DMS 273 treated with DMSO at 0.1 percent for 48 hours (cell line): ENCODE data around the gene CHPF.

Experiments used
- DNase-seq: peaks from one replicate; lab custom pipeline; 2025; lab: John Stamatoyannopoulos, UW

CHPF gene

GRCh38 chr2:219496247-219496824, 47.3 kb downstream of the CHPF start:
- no peak for DNase-seq

DNA sequence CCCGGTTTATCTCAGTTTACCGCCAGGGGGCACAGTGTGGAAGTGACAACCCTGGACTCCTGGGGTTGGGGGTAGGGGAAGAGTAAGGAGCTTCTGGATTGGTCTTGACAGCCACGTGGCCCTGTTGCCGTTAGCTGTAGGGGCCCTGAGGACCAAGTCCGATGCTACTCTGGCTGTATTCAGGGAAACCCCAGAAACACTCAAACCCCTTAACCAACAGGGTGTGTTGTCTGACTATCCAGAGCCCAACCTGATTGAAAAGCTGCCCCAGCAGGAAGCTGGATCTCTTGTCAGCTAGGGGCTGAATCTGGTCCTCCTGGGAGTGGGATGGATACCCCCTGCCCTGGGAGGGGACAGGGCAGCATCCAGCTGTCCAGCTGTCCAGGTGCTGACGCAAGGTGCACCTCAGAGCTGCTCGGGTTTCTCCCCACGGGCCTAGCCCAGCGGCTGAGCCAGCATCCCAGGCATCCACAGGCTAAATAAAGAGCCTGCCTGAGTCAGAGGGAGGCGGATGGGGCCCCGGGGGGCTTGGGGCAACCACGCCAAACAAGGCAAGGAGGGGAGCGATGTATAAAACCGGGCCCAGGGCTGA, 48.0 kb downstream of the CHPF start:
- peak; percentile 69 for DNase-seq

- no peak for DNase-seq
These were observed 48.6 kb downstream of the CHPF start for GRCh38 chr2:219494952-219495530.

- no peak for DNase-seq
These were observed 50.5 kb downstream of the CHPF start for GRCh38 chr2:219493086-219493485.

DNA sequence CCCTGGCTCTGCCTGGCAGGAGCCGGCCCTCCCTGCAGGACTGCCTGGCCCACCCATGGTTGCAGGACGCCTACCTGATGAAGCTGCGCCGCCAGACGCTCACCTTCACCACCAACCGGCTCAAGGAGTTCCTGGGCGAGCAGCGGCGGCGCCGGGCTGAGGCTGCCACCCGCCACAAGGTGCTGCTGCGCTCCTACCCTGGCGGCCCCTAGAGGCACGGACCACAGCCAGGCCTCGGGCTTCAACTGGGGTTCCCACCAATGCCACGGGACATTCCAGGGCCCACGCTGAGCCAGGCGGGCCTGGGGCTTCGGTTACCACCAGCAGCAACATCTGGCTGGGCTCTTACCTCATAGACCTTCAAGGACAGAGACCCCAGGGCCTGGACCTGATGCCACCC, 51.0 kb downstream of the CHPF start:
- no peak for DNase-seq

DNA sequence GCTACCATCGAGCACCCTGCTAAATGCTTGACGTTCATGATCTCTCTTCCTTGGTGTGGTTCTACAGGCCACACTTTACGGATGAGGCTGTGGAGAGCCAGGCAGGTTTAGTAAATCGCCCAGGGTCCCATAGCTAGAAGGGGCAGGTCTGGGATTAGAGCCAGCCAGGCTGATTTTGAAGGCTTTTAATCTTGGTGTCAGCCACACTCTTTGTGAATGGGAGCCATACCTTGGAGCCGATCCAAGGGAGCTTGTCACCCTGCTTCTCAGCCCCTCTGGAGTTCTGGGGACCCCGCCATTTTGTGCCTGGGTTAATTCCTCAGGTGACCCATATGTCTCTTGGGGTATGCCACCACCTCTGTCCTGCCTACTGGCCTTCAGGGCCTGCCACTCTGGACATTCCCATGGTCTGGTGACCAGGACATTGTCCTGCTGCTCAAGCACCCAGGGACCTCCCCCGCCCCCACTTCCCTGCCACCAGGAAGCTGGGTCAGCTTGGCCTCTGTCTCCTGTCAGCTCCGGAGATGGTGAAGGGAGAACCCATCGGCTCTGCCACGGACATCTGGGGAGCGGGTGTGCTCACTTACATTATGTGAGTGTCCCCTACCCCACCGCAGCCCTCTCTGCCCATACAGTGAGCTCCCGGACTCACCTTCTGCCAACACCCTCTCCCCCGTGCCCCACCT, 52.2 kb downstream of the CHPF start:
- no peak for DNase-seq

GRCh38 chr2:219490600-219491130, 52.9 kb downstream of the CHPF start:
- DNase-seq = no peak

DNA sequence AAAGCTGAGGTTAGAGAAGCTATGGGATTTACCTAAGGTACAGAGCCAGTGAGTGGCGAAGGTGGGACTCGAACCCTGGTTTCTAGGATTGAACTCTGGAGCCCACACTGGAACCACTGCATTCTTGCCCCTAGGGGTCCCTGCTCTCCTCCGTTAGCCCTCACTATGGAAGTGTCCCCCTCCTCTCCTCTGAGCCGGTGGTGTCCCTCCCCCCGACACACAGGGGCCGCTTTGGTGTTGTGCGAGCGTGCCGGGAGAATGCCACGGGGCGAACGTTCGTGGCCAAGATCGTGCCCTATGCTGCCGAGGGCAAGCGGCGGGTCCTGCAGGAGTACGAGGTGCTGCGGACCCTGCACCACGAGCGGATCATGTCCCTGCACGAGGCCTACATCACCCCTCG, 53.4 kb downstream of the CHPF start:
- DNase-seq = no peak

GRCh38 chr2:219489315-219489714, 54.3 kb downstream of the CHPF start:
- no peak for DNase-seq
